HEK293 (cell line): ENCODE measurements around the gene PHF3.
A peak's percentile ranks its signal among the peaks of the same experiment; 100 is the strongest.

ENCODE experiments used
- KLF10 ChIP-seq: fragments of 450-650 bp; IDR thresholded peaks from 2 replicates; pipeline ENCODE4 v1.5.1; 2018; ENCODE audit warnings: missing biosample characterization, mild to moderate bottlenecking, missing genetic modification characterization
- KLF16 ChIP-seq: fragments of 450-650 bp; formaldehyde crosslinking; IDR thresholded peaks from 2 replicates; pipeline ENCODE4 v1.5.1; 2017; ENCODE audit warnings: missing biosample characterization, missing genetic modification characterization
- KLF9 ChIP-seq: fragments of 450-650 bp; formaldehyde crosslinking; IDR thresholded peaks from 2 replicates; pipeline ENCODE4 v1.5.1; 2016; ENCODE audit warnings: missing biosample characterization, missing genetic modification characterization, low read depth
- MYNN ChIP-seq: fragments of 450-650 bp; formaldehyde crosslinking; IDR thresholded peaks from 2 replicates; pipeline ENCODE4 v1.5.1; 2016; ENCODE audit warnings: missing biosample characterization, missing genetic modification characterization, borderline replicate concordance
- MZF1 ChIP-seq: fragments of 450-650 bp; formaldehyde crosslinking; IDR thresholded peaks from 2 replicates; pipeline ENCODE4 v1.5.1; 2017; ENCODE audit warnings: missing biosample characterization, missing genetic modification characterization, borderline replicate concordance
- OVOL3 ChIP-seq: fragments of 450-650 bp; formaldehyde crosslinking; IDR thresholded peaks from 2 replicates; pipeline ENCODE4 v1.5.1; 2016; ENCODE audit warnings: missing biosample characterization, missing genetic modification characterization
- WT1 ChIP-seq: fragments of 450-650 bp; formaldehyde crosslinking; IDR thresholded peaks from 2 replicates; pipeline ENCODE4 v1.5.1; 2016; ENCODE audit warnings: missing biosample characterization, missing genetic modification characterization
- YY2 ChIP-seq: fragments of 450-650 bp; formaldehyde crosslinking; IDR thresholded peaks from 2 replicates; pipeline ENCODE4 v1.5.1; 2016; ENCODE audit warnings: missing biosample characterization, missing genetic modification characterization
- ZBTB1 ChIP-seq: fragments of 450-650 bp; formaldehyde crosslinking; IDR thresholded peaks from 2 replicates; pipeline ENCODE4 v1.5.1; 2016; ENCODE audit warnings: missing biosample characterization, missing genetic modification characterization
- ZBTB17 ChIP-seq: fragments of 450-650 bp; formaldehyde crosslinking; IDR thresholded peaks from 2 replicates; pipeline ENCODE4 v1.5.1; 2016; ENCODE audit warnings: missing biosample characterization, missing genetic modification characterization
- ZNF114 ChIP-seq: fragments of 450-650 bp; formaldehyde crosslinking; IDR thresholded peaks from 2 replicates; pipeline ENCODE4 v1.5.0; 2017; ENCODE audit warnings: missing biosample characterization, missing genetic modification characterization
- ZNF138 ChIP-seq: fragments of 450-650 bp; formaldehyde crosslinking; IDR thresholded peaks from 2 replicates; pipeline ENCODE4 v1.5.1; 2016; ENCODE audit warnings: missing biosample characterization, missing genetic modification characterization, borderline replicate concordance
- ZNF146 ChIP-seq: fragments of 450-650 bp; formaldehyde crosslinking; IDR thresholded peaks from 2 replicates; pipeline ENCODE4 v1.5.1; 2016; ENCODE audit warnings: missing biosample characterization, missing genetic modification characterization
- ZNF174 ChIP-seq: fragments of 450-650 bp; formaldehyde crosslinking; IDR thresholded peaks from 2 replicates; pipeline ENCODE4 v1.5.0; 2017; ENCODE audit warnings: missing biosample characterization, mild to moderate bottlenecking, missing genetic modification characterization
- ZNF175 ChIP-seq: fragments of 450-650 bp; formaldehyde crosslinking; IDR thresholded peaks from 2 replicates; pipeline ENCODE4 v1.5.1; 2016; ENCODE audit warnings: missing biosample characterization, missing genetic modification characterization
- ZNF202 ChIP-seq: fragments of 450-650 bp; formaldehyde crosslinking; IDR thresholded peaks from 2 replicates; pipeline ENCODE4 v1.5.1; 2016; ENCODE audit warnings: missing biosample characterization, missing genetic modification characterization, borderline replicate concordance
- ZNF423 ChIP-seq: fragments of 450-650 bp; formaldehyde crosslinking; IDR thresholded peaks from 2 replicates; pipeline ENCODE4 v1.5.1; 2016; ENCODE audit warnings: missing biosample characterization, missing genetic modification characterization
- ZNF514 ChIP-seq: fragments of 450-650 bp; formaldehyde crosslinking; IDR thresholded peaks from 2 replicates; pipeline ENCODE4 v1.5.1; 2016; ENCODE audit warnings: missing biosample characterization, missing genetic modification characterization
- ZNF610 ChIP-seq: fragments of 450-650 bp; formaldehyde crosslinking; IDR thresholded peaks from 2 replicates; pipeline ENCODE4 v1.5.1; 2016; ENCODE audit warnings: missing biosample characterization, missing genetic modification characterization, borderline replicate concordance
- ZNF624 ChIP-seq: fragments of 450-650 bp; formaldehyde crosslinking; IDR thresholded peaks from 2 replicates; pipeline ENCODE4 v1.5.1; 2017; ENCODE audit warnings: missing biosample characterization, missing genetic modification characterization
- ZNF707 ChIP-seq: fragments of 450-650 bp; formaldehyde crosslinking; IDR thresholded peaks from 2 replicates; pipeline ENCODE4 v1.5.1; 2016; ENCODE audit warnings: missing biosample characterization, missing genetic modification characterization
- ZNF776 ChIP-seq: fragments of 450-650 bp; formaldehyde crosslinking; IDR thresholded peaks from 2 replicates; pipeline ENCODE4 v1.5.0; 2017; ENCODE audit warnings: missing biosample characterization, missing genetic modification characterization, borderline replicate concordance
- ZNF837 ChIP-seq: fragments of 450-650 bp; formaldehyde crosslinking; IDR thresholded peaks from 2 replicates; pipeline ENCODE4 v1.5.1; 2016; ENCODE audit warnings: missing biosample characterization, missing genetic modification characterization
- ZSCAN23 ChIP-seq: fragments of 450-650 bp; formaldehyde crosslinking; IDR thresholded peaks from 2 replicates; pipeline ENCODE4 v1.5.1; 2016; ENCODE audit warnings: missing biosample characterization, missing genetic modification characterization
- TF ChIP-seq, protein P1 (sequence below): fragments of 450-650 bp; formaldehyde crosslinking; IDR thresholded peaks from 2 replicates; pipeline ENCODE4 v1.5.1; 2016; ENCODE audit warnings: missing biosample characterization, missing genetic modification characterization
- TF ChIP-seq, protein P2 (sequence below): fragments of 450-650 bp; formaldehyde crosslinking; IDR thresholded peaks from 2 replicates; pipeline ENCODE4 v1.5.1; 2016; ENCODE audit warnings: missing biosample characterization, missing genetic modification characterization
- TF ChIP-seq, protein P3 (sequence below): fragments of 450-650 bp; formaldehyde crosslinking; IDR thresholded peaks from 2 replicates; pipeline ENCODE4 v1.5.1; 2016; ENCODE audit warnings: missing biosample characterization, missing genetic modification characterization
- TF ChIP-seq, protein P4 (sequence below): fragments of 450-650 bp; formaldehyde crosslinking; IDR thresholded peaks from 2 replicates; pipeline ENCODE4 v1.5.1; 2017; ENCODE audit warnings: missing biosample characterization, missing genetic modification characterization
- TF ChIP-seq, protein P5 (sequence below): fragments of 450-650 bp; formaldehyde crosslinking; IDR thresholded peaks from 2 replicates; pipeline ENCODE4 v1.5.1; 2016; ENCODE audit warnings: missing biosample characterization, missing genetic modification characterization, borderline replicate concordance

PHF3 gene

DNA sequence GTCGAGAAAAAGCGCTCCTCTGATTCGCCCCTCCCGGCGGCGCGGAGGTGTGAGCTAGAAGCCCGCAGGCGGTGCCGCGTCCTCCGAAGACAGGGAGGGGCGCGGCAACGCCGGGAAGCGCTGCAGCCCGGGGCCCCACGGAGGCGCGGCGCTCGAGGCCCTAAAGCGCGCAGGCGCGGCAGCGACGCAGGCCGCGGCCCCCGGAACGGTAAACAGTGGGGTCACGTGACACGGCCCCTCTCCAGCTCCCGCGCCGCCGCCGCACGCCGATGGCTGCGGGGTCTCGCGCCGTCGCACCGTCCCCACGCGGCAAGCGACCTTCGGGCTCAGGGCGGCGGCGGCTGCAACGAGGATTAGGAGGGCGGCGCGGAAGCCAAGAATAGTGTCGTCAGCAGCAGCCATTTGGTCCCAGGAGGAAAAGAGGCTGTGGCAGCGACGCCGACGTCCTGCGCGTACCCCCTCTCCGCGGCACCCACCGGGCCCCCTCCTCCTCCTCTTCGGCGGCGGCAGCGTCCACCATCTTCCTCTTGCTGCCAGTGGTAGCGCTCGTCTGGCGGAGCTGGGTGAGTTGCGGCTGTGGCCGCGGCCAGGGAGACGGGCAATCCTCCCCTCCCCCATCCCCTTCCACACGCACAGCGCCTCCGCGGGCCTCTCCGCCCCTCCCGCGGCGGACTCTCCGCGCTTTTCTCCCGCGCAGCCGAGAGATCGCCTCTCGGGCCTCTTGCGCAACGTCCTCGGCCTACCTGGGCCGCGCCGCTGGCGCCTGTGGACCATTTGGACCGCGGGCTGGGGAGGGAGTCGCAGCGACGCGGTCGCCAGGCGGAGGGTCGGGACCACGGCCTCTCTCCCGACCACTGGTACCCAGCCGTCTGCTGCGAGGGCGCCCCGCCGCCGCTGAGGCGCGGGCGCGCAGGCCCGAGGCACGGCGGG is at the start of gene PHF3 (continued):
- TF ChIP-seq, protein P1, sequence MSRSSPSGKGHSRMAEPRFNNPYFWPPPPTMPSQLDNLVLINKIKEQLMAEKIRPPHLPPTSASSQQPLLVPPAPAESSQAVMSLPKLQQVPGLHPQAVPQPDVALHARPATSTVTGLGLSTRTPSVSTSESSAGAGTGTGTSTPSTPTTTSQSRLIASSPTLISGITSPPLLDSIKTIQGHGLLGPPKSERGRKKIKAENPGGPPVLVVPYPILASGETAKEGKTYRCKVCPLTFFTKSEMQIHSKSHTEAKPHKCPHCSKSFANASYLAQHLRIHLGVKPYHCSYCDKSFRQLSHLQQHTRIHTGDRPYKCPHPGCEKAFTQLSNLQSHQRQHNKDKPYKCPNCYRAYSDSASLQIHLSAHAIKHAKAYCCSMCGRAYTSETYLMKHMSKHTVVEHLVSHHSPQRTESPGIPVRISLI (tag by site-specific recombination) = no peak
- no peak for TF ChIP-seq ZNF138 (tag by site-specific recombination)
- peak; percentile 69; the same call in 1 of the 2 replicates for TF ChIP-seq ZNF610
- peak; percentile 39; the same call in 1 of the 2 replicates for TF ChIP-seq MZF1 (tag by site-specific recombination)
- TF ChIP-seq ZNF202 (tag by site-specific recombination) = no peak
- peak; percentile 31; the same call in 1 of the 2 replicates for TF ChIP-seq WT1 (tag by site-specific recombination)
- TF ChIP-seq, protein P2, sequence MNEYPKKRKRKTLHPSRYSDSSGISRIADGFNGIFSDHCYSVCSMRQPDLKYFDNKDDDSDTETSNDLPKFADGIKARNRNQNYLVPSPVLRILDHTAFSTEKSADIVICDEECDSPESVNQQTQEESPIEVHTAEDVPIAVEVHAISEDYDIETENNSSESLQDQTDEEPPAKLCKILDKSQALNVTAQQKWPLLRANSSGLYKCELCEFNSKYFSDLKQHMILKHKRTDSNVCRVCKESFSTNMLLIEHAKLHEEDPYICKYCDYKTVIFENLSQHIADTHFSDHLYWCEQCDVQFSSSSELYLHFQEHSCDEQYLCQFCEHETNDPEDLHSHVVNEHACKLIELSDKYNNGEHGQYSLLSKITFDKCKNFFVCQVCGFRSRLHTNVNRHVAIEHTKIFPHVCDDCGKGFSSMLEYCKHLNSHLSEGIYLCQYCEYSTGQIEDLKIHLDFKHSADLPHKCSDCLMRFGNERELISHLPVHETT (tag by site-specific recombination) = peak; percentile 68; the same call in 1 of the 2 replicates
- peak; percentile 43 for TF ChIP-seq KLF9 (tag by site-specific recombination)
- TF ChIP-seq, protein P3, sequence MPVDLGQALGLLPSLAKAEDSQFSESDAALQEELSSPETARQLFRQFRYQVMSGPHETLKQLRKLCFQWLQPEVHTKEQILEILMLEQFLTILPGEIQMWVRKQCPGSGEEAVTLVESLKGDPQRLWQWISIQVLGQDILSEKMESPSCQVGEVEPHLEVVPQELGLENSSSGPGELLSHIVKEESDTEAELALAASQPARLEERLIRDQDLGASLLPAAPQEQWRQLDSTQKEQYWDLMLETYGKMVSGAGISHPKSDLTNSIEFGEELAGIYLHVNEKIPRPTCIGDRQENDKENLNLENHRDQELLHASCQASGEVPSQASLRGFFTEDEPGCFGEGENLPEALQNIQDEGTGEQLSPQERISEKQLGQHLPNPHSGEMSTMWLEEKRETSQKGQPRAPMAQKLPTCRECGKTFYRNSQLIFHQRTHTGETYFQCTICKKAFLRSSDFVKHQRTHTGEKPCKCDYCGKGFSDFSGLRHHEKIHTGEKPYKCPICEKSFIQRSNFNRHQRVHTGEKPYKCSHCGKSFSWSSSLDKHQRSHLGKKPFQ (tag by site-specific recombination) = peak; percentile 35
- no peak for TF ChIP-seq MYNN
- TF ChIP-seq, protein P4, sequence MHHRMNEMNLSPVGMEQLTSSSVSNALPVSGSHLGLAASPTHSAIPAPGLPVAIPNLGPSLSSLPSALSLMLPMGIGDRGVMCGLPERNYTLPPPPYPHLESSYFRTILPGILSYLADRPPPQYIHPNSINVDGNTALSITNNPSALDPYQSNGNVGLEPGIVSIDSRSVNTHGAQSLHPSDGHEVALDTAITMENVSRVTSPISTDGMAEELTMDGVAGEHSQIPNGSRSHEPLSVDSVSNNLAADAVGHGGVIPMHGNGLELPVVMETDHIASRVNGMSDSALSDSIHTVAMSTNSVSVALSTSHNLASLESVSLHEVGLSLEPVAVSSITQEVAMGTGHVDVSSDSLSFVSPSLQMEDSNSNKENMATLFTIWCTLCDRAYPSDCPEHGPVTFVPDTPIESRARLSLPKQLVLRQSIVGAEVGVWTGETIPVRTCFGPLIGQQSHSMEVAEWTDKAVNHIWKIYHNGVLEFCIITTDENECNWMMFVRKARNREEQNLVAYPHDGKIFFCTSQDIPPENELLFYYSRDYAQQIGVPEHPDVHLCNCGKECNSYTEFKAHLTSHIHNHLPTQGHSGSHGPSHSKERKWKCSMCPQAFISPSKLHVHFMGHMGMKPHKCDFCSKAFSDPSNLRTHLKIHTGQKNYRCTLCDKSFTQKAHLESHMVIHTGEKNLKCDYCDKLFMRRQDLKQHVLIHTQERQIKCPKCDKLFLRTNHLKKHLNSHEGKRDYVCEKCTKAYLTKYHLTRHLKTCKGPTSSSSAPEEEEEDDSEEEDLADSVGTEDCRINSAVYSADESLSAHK (tag by site-specific recombination) = peak; percentile 66; the same call in 1 of the 2 replicates
- peak; percentile 62 for TF ChIP-seq ZSCAN23 (tag by site-specific recombination)
- TF ChIP-seq OVOL3 (tag by site-specific recombination) = no peak
- peak; percentile 62 for TF ChIP-seq ZNF423 (tag by site-specific recombination)
- no peak for TF ChIP-seq ZNF174 (tag by site-specific recombination)
- no peak for TF ChIP-seq ZNF776 (tag by site-specific recombination)
- TF ChIP-seq KLF10 (tag by site-specific recombination) = peak; percentile 98
- TF ChIP-seq KLF16 (tag by site-specific recombination) = peak; percentile 90
- no peak for TF ChIP-seq ZNF175
- TF ChIP-seq YY2 (tag by site-specific recombination) = peak; percentile 84
- TF ChIP-seq ZBTB1 (tag by site-specific recombination) = peak; percentile 78
- no peak for TF ChIP-seq ZNF114 (tag by site-specific recombination)
- 0 out of 2 replicates have a peak, but pooled peaks have one; percentile 68 for TF ChIP-seq ZNF837 (tag by site-specific recombination)
- TF ChIP-seq ZBTB17 = peak; percentile 83
- TF ChIP-seq, protein P5, sequence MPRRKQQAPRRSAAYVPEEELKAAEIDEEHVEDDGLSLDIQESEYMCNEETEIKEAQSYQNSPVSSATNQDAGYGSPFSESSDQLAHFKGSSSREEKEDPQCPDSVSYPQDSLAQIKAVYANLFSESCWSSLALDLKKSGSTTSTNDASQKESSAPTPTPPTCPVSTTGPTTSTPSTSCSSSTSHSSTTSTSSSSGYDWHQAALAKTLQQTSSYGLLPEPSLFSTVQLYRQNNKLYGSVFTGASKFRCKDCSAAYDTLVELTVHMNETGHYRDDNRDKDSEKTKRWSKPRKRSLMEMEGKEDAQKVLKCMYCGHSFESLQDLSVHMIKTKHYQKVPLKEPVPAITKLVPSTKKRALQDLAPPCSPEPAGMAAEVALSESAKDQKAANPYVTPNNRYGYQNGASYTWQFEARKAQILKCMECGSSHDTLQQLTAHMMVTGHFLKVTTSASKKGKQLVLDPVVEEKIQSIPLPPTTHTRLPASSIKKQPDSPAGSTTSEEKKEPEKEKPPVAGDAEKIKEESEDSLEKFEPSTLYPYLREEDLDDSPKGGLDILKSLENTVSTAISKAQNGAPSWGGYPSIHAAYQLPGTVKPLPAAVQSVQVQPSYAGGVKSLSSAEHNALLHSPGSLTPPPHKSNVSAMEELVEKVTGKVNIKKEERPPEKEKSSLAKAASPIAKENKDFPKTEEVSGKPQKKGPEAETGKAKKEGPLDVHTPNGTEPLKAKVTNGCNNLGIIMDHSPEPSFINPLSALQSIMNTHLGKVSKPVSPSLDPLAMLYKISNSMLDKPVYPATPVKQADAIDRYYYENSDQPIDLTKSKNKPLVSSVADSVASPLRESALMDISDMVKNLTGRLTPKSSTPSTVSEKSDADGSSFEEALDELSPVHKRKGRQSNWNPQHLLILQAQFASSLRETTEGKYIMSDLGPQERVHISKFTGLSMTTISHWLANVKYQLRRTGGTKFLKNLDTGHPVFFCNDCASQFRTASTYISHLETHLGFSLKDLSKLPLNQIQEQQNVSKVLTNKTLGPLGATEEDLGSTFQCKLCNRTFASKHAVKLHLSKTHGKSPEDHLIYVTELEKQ (tag by site-specific recombination) = no peak
- no peak for TF ChIP-seq ZNF514 (tag by site-specific recombination)
- TF ChIP-seq ZNF624 (tag by site-specific recombination) = no peak
- TF ChIP-seq ZNF707 = no peak; the same call in 1 of the 2 replicates
- TF ChIP-seq ZNF146 (tag by site-specific recombination) = 0 out of 2 replicates have a peak, but pooled peaks have one; percentile 8
